Cardiac fibroblast (primary cell): ENCODE measurements around the gene HES5.
A peak's percentile ranks its signal among the peaks of the same experiment; 100 is the strongest.
"Not testable (repeated sequence)": the region's sequence is repeated elsewhere in the genome, so short reads cannot be mapped to it uniquely, and the experiment has no call there.

Experiments used
- DNase-seq, 2 donors: peaks; one replicate each; pipeline versions ENCODE4 v3.0.0 to v3.0.0-alpha.2; 2010; ENCODE audit warnings: low read depth in 2 of 2
- H3K4me3 ChIP-seq, 2 donors: replicated peaks in 1 of 2; 1 replicate in 1 of 2; 2 replicates in 1 of 2; pipeline ENCODE4 v1.5.1; 2011; ENCODE audit warnings: low read depth in 2 of 2, low read length in 2 of 2, mild to moderate bottlenecking in 2 of 2, moderate library complexity in 1 of 2
- TF ChIP-seq, protein P1 (sequence below): IDR thresholded peaks from one replicate; pipeline ENCODE4 v1.5.1; 2011; ENCODE audit warnings: low read depth, mild to moderate bottlenecking, low read length, inconsistent platforms

Gene HES5

DNA sequence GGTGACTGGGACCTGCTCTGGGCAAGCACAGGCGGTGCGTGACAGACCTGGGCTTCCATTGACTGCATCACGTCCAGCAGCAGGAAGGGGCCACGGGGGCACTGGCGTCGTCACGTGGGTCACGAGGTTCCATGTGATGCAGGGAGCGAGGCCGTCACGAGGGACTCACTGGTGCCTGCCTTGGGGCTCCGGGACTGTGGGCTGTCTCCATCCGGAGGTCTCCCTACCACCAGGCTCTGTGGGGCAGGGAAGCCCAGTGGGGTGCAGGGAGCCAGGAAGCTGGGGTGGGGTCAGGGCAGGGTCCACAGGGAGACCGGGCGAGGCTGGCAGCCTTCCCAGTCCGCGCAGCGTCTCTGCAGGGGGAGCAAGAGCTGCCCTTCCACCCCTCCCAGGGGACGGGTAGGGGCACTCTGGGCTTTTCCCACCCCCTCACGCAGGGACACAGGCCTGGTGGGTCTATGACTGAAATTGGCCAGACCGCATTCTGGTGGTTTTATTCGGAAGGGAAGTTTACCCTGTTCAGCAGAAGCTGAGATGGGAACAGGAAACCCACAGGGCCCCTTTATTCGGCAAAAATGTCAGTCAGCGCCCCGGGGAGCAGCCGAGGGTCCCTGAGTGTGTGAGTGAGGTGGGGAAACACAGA lies 25.7 kb upstream of the HES5 start:
- TF ChIP-seq, protein P1, sequence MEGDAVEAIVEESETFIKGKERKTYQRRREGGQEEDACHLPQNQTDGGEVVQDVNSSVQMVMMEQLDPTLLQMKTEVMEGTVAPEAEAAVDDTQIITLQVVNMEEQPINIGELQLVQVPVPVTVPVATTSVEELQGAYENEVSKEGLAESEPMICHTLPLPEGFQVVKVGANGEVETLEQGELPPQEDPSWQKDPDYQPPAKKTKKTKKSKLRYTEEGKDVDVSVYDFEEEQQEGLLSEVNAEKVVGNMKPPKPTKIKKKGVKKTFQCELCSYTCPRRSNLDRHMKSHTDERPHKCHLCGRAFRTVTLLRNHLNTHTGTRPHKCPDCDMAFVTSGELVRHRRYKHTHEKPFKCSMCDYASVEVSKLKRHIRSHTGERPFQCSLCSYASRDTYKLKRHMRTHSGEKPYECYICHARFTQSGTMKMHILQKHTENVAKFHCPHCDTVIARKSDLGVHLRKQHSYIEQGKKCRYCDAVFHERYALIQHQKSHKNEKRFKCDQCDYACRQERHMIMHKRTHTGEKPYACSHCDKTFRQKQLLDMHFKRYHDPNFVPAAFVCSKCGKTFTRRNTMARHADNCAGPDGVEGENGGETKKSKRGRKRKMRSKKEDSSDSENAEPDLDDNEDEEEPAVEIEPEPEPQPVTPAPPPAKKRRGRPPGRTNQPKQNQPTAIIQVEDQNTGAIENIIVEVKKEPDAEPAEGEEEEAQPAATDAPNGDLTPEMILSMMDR, result no peak
- DNase-seq, result peak; percentile 28 to 38
- H3K4me3 ChIP-seq, result peak overlapping the region; percentile 46 to 61

DNA sequence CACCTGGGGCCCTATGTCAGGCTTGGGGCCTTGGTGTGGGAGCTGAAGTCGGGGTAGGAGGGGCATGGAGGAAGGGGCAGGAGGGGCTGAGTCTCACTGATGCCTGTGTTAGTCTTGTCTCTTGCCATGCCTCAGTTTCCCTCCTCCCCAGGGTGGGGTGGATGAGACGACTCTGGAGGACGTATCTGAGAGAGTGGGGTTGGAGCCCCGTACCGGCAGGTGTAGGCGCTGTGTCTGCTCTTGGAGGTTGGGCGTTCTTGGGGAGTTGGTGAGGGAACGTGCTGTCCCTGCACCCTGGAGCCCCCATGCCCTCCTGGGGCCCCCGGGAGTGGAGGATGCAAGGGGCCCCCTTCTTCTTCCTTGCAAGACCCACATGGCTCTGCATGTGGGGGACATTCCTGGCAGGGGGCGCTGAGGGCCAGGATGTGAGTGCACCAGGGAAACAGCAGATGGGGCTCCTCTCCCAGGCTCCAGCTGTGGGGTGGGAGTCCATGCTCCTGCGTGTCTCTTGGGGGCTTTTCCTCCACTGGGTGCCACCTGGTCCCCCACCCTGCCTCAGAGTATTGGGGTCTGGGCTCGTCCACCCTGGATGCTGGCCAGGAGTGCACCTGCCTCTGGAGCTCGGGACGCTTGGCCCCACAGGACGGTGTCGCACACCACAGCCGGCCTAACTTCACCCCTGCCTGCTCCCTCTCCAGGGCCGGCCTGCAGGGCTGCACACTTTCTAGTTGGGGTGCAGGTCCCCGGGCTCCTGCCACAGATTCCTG lies 24.7 kb upstream of the HES5 start:
- TF ChIP-seq, protein P1, result peak; percentile 45
- no peak overlapping the region for H3K4me3 ChIP-seq
- DNase-seq, result no peak

DNA sequence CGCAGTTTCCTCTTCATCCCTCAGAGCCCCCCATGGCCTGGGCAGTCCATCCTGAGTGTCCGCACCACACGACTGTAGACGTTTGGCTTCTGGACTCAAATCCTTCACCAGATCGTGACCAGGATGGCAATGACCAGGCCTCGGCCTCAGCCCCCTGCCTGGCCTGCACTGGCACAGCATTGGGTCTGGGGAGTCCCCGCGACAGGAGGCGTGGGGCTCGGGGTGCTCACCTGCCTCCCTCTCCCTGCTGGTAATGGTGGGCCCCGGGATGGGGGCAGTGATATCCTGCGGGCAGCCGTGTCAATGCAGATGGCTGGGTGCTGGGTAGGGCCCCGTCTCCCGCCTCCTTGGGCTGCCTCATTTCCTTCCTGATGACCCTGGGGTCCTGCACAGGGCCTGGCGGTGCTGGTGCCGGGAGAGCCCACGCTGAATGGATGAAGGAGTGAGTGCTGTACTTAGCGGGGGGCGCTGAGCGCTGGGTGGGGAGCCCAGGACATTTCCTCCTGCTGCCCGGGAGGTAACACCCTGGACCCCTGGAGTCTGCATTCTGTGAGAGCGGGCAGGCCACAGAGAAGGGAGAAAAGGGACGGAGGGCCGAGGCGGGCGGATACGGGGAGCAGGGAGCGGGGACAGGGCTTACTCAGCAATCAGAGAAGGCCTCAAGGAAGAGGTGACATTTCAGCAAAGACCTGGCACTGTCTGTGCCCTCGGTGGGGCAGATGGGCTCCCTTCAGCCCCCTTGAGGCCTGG lies 24.0 kb upstream of the HES5 start:
- no peak for DNase-seq
- TF ChIP-seq, protein P1, result no peak
- no peak overlapping the region for H3K4me3 ChIP-seq

DNA sequence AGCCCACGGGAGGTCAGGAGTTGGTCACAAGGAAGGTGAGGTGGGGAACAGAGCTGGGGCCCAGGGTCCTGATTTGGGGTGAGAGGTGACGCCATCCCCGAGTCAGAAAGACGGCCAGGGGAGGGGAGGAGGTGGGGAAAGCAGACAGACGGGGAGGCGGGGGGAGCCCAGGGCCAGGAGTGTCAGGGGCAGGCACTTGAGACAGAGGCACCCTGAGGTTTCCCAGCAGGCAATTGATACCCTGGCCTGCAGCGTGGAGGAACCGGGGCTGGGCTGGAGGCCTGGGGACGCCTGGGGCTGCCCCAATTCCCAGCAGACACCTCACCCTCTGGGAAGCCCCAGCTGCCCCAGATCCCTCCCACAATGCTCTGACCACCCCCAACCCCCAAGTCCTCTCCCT lies 23.0 kb upstream of the HES5 start:
- not testable (repeated sequence) for H3K4me3 ChIP-seq, DNase-seq

DNA sequence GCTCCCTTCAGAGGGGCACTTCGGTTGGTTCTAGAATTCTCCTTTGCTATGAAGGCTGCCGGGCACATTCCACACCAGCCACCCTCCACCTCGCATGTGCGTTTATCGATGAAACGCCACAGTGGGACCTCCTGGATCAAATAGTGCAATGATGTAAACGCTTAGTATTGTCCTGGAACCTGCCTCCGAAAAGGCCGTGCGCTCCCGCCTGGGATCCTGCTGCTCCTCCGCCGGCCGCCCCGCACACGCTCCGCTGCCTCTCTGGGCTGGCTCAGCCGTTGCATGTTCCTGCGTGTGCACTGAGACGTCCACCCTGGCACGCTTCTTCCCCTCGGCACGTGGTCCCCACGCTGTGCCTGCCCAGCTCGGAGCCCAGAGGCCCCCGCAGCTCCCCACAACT lies 22.1 kb upstream of the HES5 start:
- DNase-seq, result no peak
- H3K4me3 ChIP-seq, result no peak overlapping the region
- TF ChIP-seq, protein P1, result no peak

DNA sequence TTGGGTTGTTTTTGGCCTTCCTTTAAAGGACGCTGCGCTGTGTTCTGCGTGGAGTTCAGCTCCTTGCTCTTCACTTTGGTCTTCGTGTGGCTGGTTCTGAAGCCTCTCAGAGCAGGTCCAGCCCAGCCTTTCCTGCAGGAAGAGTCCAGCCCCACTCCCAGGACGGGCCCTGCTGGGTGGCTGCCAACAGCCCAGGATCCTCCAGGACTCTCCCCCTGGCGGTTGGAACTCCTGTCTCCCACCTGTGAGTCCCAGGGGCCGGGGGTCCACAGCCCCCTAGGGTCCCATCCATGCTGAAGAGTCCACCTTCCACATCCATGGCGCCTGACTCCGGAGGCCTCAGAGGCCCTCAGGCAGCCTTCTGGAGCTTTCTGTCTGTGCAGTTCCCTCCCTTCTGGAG lies 21.5 kb upstream of the HES5 start:
- H3K4me3 ChIP-seq, DNase-seq: not testable (repeated sequence)

DNA sequence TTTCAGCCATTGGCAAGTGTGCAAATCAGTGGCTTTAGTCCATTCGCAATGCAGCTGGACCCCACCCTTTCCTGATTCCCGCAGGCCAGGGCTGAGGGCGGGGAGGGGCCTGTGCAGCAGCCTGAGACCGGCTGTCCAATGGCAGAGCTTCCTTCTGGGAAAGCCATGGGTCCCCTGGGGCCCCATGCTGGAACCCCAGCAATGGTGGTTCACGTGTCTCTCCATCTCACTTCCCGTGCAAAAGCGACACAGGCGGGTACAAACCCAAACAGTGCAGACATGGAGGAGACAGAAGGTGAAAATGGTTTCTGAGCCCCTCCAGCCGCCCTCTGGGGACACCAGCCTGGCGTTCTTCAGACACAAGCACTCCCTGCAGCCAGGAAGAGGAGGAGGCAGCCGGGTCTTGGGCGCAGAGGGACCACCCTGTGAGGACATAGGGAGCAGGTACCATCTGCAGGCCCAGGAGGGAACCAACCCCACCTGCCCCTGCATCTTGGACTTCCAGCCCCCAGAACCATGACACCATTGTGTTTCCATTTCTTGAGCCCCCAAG lies 20.3 kb upstream of the HES5 start:
- not testable (repeated sequence) for H3K4me3 ChIP-seq, DNase-seq

DNA sequence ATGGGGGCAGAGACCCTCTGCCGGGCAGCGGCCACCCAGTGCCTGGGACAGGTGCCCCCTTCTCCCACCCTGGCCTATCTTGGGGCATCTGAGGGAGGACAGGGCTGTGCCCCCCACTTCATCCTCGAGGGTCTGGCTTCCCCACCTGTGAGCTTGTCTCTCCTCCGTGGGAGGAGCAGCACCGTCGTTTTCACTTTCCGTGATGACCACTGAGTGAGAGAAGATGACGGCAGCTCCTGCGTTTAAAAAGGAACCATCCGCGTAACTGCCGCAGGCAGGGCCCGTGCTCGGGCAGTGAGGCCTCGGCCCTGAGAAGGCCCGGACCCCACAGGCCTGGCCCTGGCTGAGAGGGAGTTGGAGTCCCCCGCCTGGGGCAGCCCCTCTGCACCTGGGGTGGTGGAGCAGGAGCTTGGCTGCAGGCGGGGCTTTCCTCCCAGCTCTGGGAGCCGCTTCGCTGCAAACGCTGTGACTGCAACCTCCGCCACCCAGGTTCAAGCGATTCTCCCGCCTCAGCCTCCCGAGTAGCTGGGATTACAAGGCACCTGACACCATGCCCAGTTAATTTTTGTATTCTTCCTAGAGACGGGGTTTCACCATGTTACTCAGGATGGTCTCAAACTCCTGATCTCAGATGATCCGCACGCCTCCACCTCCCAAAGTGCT lies 19.4 kb upstream of the HES5 start:
- not testable (repeated sequence) for H3K4me3 ChIP-seq, DNase-seq
